ENCODE data around the gene ATG2B. TPM values are rescaled to one million over a fixed set of nuclear protein-coding genes. Genes with fewer than 3 reads are reported as not detected.

The ATG2B gene
- total and polyA plus RNA-seq, 9 of the 15 experiments (the other 6 are each of a cell fraction or from before 2014, with no cell fraction given): 0.83 to 12.9 (median 8.7) TPM

DNA sequence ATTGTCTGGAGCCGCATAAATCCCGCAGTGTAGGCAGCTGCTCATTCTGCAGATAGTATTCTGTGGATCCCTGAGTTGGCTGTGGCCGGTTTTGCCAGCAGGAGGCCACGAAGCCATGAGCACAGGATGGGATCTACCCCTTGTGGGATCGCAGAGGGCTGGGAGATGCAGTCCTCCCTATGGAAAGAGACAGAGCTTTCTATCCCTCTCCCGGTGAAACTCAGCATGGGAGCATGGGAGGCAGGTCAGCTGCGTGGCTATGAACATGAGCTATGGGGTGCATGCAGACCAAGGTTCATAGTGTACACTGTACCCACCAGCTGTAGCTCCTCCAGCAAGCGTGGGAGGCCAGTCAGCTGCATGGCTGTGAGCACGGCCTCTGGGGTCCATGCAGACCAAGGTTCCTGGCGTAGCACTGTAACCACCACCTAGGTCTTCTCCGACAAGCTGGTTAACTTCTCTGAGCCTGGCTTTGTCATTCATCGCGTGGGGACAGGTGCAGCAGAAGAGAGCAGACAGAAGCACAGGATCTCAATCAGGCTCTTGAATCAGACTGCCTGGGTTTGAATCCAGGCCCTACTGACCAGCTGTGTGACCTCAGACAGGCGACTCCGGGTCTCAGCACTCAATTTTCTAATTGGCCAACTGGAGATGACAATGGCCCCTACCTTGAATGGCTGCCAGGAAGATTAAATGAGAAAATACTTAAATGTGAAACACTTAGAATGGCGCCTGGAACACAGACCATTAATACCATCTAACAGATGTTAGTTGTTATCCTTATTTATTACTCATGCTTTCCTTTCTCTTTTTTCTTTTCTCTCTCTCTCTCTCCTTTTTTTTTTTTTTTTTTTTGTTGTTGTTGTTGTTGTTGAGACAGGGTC, 101.1 kb downstream of the ATG2B start:
- H3K9me3 ChIP-seq (replicated peaks; ENCODE audit: control insufficient read depth, insufficient read depth, low read depth, low read length): no peaks in the 10 kb centered on the region
- no peak overlapping the region for H3K4me3 ChIP-seq
- no peak for FAIRE-seq
- H3K9me1 ChIP-seq (ENCODE audit: control insufficient read depth, insufficient read depth, low read length): no peaks in the 10 kb centered on the region
- no peak overlapping the region for H2AFZ ChIP-seq (ENCODE audit: low read depth, low read length)
- H4K20me1 ChIP-seq (replicated peaks; ENCODE audit: control insufficient read depth, insufficient read depth, low read length): no peaks in the 10 kb centered on the region
- intact Hi-C loops (cut with micrococcal nuclease): no loop called here
- DNase-seq (ENCODE audit: extremely low read depth in 1 of 4, low spot score in 3 of 4): no peak
- WGBS (ENCODE audit: insufficient coverage, low coverage, missing lambda C conversion rate): 4% methylated on average over 13 of the region's 16 CpGs
- H3K9ac ChIP-seq (ENCODE audit: insufficient read depth in 1 of 2, low read depth in 2 of 2, low read length in 2 of 2): no peak overlapping the region
- peaks cover 9 to 34% of the 10 kb centered on the region in 2 experiments; a peak in 4 of 5 replicates for H3K27me3 ChIP-seq (ENCODE audit: control insufficient read depth in 2 of 2, insufficient read depth in 2 of 2, low read length in 2 of 2)
- no peak overlapping the region for H3K27ac ChIP-seq (ENCODE audit: extremely low read depth, low read depth, low read length)
- peaks cover 0 to 4% of the 10 kb centered on the region in 2 experiments; a peak in 2 of 5 replicates for H3K4me1 ChIP-seq (replicated peaks in 1 of 2; ENCODE audit: control insufficient read depth in 2 of 2, insufficient read depth in 2 of 2, low read length in 2 of 2)
- no peak for TF ChIP-seq ZNF175 (CRISPR knock-in tag; IDR thresholded peaks at IDR 0.05; ENCODE audit: low read depth)
- no peak for TF ChIP-seq SUPT5H (IDR thresholded peaks at IDR 0.05)
- no peak for TF ChIP-seq ATF1 (CRISPR knock-in tag; IDR thresholded peaks at IDR 0.05)
- no peak for TF ChIP-seq ATF1 (tag; IDR thresholded peaks at IDR 0.05)
- TF ChIP-seq ZNF324 (CRISPR knock-in tag; IDR thresholded peaks at IDR 0.05): no peak
- no peak for TF ChIP-seq CXXC5 (CRISPR knock-in tag; IDR thresholded peaks at IDR 0.05)
- TF ChIP-seq LARP7 (IDR thresholded peaks at IDR 0.05): no peak
- no peak for TF ChIP-seq ZNF717 (CRISPR knock-in tag; IDR thresholded peaks at IDR 0.05)
- TF ChIP-seq ZC3H11A (IDR thresholded peaks at IDR 0.05; ENCODE audit: low read depth, low read length): no peak
- TF ChIP-seq SMAD3 (CRISPR knock-in tag; conservative IDR thresholded peaks at IDR 0.05): no peak
- no peak for TF ChIP-seq ZNF551 (CRISPR knock-in tag; IDR thresholded peaks at IDR 0.05)
- TF ChIP-seq ZNF12 (CRISPR knock-in tag; IDR thresholded peaks at IDR 0.05): no peak
- TF ChIP-seq, protein P1, sequence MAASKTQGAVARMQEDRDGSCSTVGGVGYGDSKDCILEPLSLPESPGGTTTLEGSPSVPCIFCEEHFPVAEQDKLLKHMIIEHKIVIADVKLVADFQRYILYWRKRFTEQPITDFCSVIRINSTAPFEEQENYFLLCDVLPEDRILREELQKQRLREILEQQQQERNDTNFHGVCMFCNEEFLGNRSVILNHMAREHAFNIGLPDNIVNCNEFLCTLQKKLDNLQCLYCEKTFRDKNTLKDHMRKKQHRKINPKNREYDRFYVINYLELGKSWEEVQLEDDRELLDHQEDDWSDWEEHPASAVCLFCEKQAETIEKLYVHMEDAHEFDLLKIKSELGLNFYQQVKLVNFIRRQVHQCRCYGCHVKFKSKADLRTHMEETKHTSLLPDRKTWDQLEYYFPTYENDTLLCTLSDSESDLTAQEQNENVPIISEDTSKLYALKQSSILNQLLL (CRISPR knock-in tag; IDR thresholded peaks at IDR 0.05; ENCODE audit: borderline replicate concordance): no peak
- TF ChIP-seq KDM1A (IDR thresholded peaks at IDR 0.05): no peak
- no peaks in the 10 kb centered on the region for H3K36me3 ChIP-seq (ENCODE audit: control insufficient read depth, insufficient read depth, low read length)
- in situ Hi-C loops (cut with MboI): loop anchor here (10.0 to 25.0 kb wide), 2 partner anchors 147 to 700 kb away; no protein-coding TSS in a partner anchor
- no peaks in the 10 kb centered on the region for H3K79me2 ChIP-seq (ENCODE audit: control insufficient read depth, insufficient read depth, low read length)
- ATAC-seq: peak; percentile 60
- ChIA-PET CTCF (ENCODE audit: low intra/inter-chr PET ratio) (no interaction called here), POLR2A (no interaction called here)
- H3K4me2 ChIP-seq (ENCODE audit: insufficient read depth, low read length): no peak overlapping the region
- no TSS peak for BruUV-seq (replicated peaks)
